A549 treated with AZD9567 at 1 μM for 4 hours (cell line): Measurements from ENCODE around the gene TOP2B. TPM values are rescaled to one million over a fixed set of nuclear protein-coding genes. Genes with fewer than 3 reads are reported as not detected.

Experiments
- total RNA-seq: library from RNA; stranded (reverse); fragments of 200-300 nt; extraction: Qiagen RNA extraction; gene quantifications from 5 replicates; pipeline ENCODE4 v1.2.3, GENCODE V29; 2022; ENCODE audit not compliant: insufficient read depth

TOP2B gene, protein sequence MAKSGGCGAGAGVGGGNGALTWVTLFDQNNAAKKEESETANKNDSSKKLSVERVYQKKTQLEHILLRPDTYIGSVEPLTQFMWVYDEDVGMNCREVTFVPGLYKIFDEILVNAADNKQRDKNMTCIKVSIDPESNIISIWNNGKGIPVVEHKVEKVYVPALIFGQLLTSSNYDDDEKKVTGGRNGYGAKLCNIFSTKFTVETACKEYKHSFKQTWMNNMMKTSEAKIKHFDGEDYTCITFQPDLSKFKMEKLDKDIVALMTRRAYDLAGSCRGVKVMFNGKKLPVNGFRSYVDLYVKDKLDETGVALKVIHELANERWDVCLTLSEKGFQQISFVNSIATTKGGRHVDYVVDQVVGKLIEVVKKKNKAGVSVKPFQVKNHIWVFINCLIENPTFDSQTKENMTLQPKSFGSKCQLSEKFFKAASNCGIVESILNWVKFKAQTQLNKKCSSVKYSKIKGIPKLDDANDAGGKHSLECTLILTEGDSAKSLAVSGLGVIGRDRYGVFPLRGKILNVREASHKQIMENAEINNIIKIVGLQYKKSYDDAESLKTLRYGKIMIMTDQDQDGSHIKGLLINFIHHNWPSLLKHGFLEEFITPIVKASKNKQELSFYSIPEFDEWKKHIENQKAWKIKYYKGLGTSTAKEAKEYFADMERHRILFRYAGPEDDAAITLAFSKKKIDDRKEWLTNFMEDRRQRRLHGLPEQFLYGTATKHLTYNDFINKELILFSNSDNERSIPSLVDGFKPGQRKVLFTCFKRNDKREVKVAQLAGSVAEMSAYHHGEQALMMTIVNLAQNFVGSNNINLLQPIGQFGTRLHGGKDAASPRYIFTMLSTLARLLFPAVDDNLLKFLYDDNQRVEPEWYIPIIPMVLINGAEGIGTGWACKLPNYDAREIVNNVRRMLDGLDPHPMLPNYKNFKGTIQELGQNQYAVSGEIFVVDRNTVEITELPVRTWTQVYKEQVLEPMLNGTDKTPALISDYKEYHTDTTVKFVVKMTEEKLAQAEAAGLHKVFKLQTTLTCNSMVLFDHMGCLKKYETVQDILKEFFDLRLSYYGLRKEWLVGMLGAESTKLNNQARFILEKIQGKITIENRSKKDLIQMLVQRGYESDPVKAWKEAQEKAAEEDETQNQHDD (N-terminal part only)
- 52.9 to 78.7 TPM (median 60.0 TPM) in 5 replicates for total RNA-seq

DNA sequence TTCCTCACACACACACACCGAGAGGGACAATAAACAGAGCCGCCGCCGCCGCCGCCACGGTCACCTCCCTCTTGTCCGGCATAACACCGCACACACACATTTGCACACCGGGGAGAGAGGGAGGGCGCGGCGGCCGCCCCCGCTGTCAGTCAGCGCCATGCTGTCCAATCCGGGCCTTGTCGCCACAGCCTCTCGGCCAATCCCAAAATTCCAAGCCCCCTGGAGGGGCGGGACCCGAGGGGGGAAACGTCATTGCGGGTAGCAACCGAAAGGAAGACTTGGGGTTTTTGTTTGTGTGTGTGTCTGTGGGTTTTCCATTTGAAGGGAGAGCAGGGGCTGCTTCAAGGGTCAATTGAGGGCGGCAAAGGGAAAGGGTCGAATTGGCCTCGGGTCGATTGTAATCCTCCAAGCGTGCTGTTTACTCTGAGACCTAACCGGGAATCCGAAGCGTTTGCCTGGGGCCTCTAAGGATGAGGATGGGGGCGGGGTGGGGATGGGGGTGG lies at the start of gene TOP2B:
Gene TOP2B (minus strand): TSS at position 96 of the 503 bp plus-strand sequence. CDS start 610 bp downstream, outside the sequence.

Other genes starting within 250 kb of the TOP2B start
- gene RARB, start 236.6 kb downstream of the TOP2B start, total RNA-seq: 3.9 to 14.9 TPM (median 7.9 TPM) in 5 replicates
- 18.5 to 26.3 TPM (median 18.9 TPM) in 5 replicates for gene NGLY1, start 118.5 kb upstream of the TOP2B start, total RNA-seq
- gene OXSM, start 125.2 kb upstream of the TOP2B start, total RNA-seq: 14.6 to 21.4 TPM (median 19.1 TPM) in 5 replicates